Dendritic cell treated with granulocyte-macrophage colony-stimulating factor and Interleukin-4, amounts not matched to agents 40 ng/mL and 50 ng/mL, for 4 days (primary cell): Measurements from ENCODE around the gene KLRB1.
"Not testable (repeated sequence)": the region's sequence is repeated elsewhere in the genome, so short reads cannot be mapped to it uniquely, and the experiment has no call there.

Source experiments
- H3K27ac Mint-ChIP-seq: one replicate; pipeline ENCODE4 v1.8.0; 2022; ENCODE audit warnings: mild to moderate bottlenecking, mixed read lengths
- H3K27me3 Mint-ChIP-seq: one replicate; pipeline ENCODE4 v1.8.0; 2022; ENCODE audit warnings: mild to moderate bottlenecking, mixed read lengths
- H3K36me3 Mint-ChIP-seq: one replicate; pipeline ENCODE4 v1.8.0; 2022; ENCODE audit warnings: low read depth, mixed read lengths
- H3K4me1 Mint-ChIP-seq: one replicate; pipeline ENCODE4 v1.8.0; 2022; ENCODE audit warnings: low read depth, mixed read lengths
- H3K4me3 Mint-ChIP-seq: one replicate; pipeline ENCODE4 v1.8.0; 2022; ENCODE audit warnings: mild to moderate bottlenecking, moderate library complexity, mixed read lengths
- H3K9me3 Mint-ChIP-seq: one replicate; pipeline ENCODE4 v1.8.0; 2022; ENCODE audit warnings: mixed read lengths
- intact Hi-C: fragments of 100-400 bp; cut with micrococcal nuclease; formaldehyde crosslinking; loops from one replicate; pipeline ENCODE4 v1.15.0; 2022

The KLRB1 gene

DNA sequence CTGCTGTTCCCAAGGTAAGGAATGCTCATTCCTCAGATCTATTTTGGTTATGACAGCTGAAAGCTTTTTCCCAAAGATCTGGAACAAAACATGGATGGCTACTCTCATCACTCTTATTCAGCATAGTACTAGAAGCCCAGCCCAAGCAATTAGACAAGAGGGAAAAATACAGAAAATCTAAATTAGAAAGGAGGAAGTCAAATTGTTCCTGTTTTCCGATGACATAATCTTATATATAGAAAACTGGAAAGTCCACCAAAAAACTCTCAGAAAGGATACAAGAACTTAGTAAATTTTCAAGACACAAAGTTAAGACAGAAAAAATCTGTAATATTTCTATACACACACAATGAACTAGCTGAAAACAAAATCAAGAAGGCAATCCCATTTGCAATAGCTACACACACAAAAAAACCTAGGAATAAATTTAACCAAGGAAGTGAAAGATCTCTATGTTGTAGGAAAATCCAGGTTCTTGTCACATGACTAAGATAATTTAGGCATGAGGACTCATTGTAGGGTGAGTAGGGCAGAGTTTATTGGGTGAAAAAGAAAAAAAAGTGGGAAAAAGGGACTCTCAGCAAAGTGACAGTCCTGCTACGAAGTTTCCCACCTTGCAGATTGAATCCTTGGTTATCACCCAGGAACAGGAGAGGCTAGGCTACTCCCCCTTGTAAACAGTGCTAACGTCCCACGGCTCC lies 28.6 kb upstream of the KLRB1 start:
- H3K4me3 Mint-ChIP-seq, result no peak overlapping the region
- peaks cover 19% of the 10 kb centered on the region for H3K9me3 Mint-ChIP-seq
- H3K27me3 Mint-ChIP-seq, result no peaks in the 10 kb centered on the region
- peaks cover 9% of the 10 kb centered on the region for H3K36me3 Mint-ChIP-seq
- intact Hi-C loops, result no loop called here
- H3K4me1 Mint-ChIP-seq, result peaks cover 33% of the 10 kb centered on the region
- H3K27ac Mint-ChIP-seq, result peak overlapping the region; percentile 77

DNA sequence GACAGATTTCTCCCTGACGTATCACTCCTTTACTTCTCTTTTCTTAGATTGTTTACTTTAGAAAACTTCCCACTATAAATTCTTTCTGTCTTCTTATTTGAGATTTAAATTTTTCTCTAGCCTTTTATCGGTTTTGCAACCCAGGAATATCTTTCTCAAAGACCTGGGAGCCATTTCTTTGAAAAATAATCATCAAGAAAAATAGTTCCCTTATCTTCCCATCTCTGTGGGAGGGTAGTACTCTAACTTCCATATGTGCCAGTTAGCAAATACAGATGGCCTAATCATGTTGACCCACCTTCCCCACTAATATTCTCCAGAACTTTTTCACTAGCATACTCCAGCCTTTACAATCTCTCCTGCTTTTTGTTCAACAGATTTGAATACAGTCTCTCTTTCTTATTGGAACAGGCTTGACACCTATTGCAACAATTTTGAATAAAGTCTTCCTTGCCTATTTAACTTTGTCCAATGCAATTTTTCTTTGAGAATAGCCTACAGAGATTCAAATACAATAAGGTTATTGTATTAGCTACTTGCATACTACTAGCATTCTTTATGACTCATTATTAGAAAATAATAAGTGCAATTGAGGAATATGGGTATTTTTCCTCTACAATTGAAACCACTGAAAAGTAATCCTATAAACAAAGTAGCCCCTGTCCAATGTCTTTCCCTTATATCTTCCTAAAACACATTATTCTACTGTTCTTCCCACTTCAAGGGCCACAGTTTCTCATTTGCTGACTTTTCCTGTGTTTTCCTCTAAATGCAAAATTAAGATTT lies 27.4 kb upstream of the KLRB1 start:
- intact Hi-C loops, result loop anchor here (1.0 kb wide), 1 partner anchor 73 kb away; no protein-coding TSS in a partner anchor
- Mint-ChIP-seq H3K27me3 (no peaks in the 10 kb centered on the region), H3K4me1 (peaks cover 33% of the 10 kb centered on the region), H3K9me3 (peaks cover 19% of the 10 kb centered on the region), H3K4me3 (no peak overlapping the region), H3K27ac (peak overlapping the region; percentile 77), H3K36me3 (peaks cover 9% of the 10 kb centered on the region)

GRCh38 chr12:9634177-9634803 lies 26.6 kb upstream of the KLRB1 start:
- no peak overlapping the region for H3K4me3 Mint-ChIP-seq
- no peak overlapping the region for H3K27ac Mint-ChIP-seq
- peaks cover 9% of the 10 kb centered on the region for H3K36me3 Mint-ChIP-seq
- H3K4me1 Mint-ChIP-seq, result peaks cover 33% of the 10 kb centered on the region
- peaks cover 19% of the 10 kb centered on the region for H3K9me3 Mint-ChIP-seq
- no peaks in the 10 kb centered on the region for H3K27me3 Mint-ChIP-seq
- intact Hi-C loops, result loop anchor here (1.0 kb wide), 1 partner anchor 74 kb away; no protein-coding TSS in a partner anchor

DNA sequence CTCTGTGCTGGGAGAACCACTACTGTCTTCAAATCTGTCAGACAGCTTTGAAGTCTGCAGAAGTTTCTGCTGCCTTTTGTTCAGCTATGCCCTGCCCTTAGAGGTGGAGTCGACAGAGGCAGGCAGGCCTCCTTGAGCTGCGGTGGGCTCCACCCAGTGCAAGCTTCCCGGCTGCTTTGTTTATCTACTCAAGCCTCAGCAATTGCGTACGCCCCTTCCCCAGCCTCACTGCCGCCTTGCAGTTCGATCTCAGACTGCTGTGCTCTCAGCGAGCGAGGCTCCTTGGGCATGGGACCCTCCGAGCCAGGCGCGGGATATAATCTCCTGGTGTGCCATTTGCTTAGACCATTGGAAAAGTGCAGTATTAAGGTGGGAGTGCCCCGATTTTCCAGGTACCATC lies 25.1 kb upstream of the KLRB1 start:
- H3K4me1 Mint-ChIP-seq, result peaks cover 33% of the 10 kb centered on the region
- H3K9me3 Mint-ChIP-seq, result peaks cover 19% of the 10 kb centered on the region
- no peak overlapping the region for H3K4me3 Mint-ChIP-seq
- no peaks in the 10 kb centered on the region for H3K27me3 Mint-ChIP-seq
- H3K27ac Mint-ChIP-seq, result no peak overlapping the region
- H3K36me3 Mint-ChIP-seq, result peaks cover 9% of the 10 kb centered on the region
- intact Hi-C loops, result no loop called here

DNA sequence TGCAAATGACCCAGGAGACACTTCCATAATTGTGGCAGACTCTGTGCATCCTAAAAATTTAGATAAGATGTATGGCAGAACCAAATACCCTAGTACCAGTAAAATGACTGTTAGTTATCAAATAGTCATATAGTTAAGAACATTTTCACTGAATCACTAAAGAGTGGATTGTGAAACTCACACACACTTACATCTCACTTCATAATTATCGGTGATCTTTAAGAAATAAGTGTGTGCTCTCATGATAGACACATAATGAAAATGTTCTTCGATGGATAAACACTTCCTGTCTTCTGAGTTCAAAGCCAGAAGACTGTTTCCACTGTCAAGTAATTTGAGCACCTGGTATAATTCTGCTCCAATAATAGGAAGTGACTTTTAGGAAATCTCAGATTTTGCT lies 19.1 kb upstream of the KLRB1 start:
- intact Hi-C loops, result no loop called here
- Mint-ChIP-seq H3K4me1 (peaks cover 7% of the 10 kb centered on the region), H3K27me3 (no peaks in the 10 kb centered on the region), H3K27ac (no peak overlapping the region), H3K4me3 (no peak overlapping the region), H3K36me3 (no peaks in the 10 kb centered on the region), H3K9me3 (peaks cover 14% of the 10 kb centered on the region)

- Mint-ChIP-seq H3K27ac (no peak overlapping the region), H3K4me3 (no peak overlapping the region), H3K9me3 (peaks cover 14% of the 10 kb centered on the region), H3K27me3 (no peaks in the 10 kb centered on the region), H3K36me3 (no peaks in the 10 kb centered on the region), H3K4me1 (peaks cover 7% of the 10 kb centered on the region)
- intact Hi-C loops, result no loop called here
These were observed 18.6 kb upstream of the KLRB1 start for GRCh38 chr12:9626291-9626690.

- no peak overlapping the region for H3K27ac Mint-ChIP-seq
- H3K27me3 Mint-ChIP-seq, result no peaks in the 10 kb centered on the region
- H3K9me3 Mint-ChIP-seq, result peaks cover 14% of the 10 kb centered on the region
- no peaks in the 10 kb centered on the region for H3K36me3 Mint-ChIP-seq
- no peak overlapping the region for H3K4me3 Mint-ChIP-seq
- peaks cover 15% of the 10 kb centered on the region for H3K4me1 Mint-ChIP-seq
- intact Hi-C loops, result no loop called here
These were observed 17.3 kb upstream of the KLRB1 start for GRCh38 chr12:9625019-9625418.

GRCh38 chr12:9619411-9620179 lies 11.9 kb upstream of the KLRB1 start:
- Mint-ChIP-seq H3K4me3 (no peak overlapping the region), H3K36me3 (no peaks in the 10 kb centered on the region), H3K27me3 (no peaks in the 10 kb centered on the region), H3K4me1 (peaks cover 31% of the 10 kb centered on the region), H3K27ac (peak overlapping the region; percentile 25), H3K9me3 (peaks cover 8% of the 10 kb centered on the region)
- intact Hi-C loops, result no loop called here

DNA sequence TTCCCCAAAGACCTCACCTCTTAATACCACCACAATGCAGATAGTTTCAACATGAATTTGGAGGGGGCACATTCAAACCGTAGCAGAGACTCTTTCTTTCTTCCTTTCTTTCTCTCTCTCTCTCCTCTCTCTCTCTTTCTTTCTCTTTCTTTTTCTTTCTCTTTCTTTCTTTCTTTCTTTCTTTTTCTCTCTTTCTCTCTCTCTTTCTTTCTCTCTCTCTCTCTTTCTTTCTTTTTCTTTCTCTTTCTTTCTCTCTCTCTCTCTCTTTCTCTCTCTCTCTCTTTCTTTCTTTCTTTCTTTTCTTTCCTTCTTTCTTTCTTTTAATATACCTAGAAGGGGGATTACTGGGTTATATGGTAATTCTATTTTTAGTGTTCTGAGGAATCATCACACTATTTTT lies 11.2 kb upstream of the KLRB1 start:
- H3K27ac Mint-ChIP-seq, H3K9me3 Mint-ChIP-seq, H3K4me3 Mint-ChIP-seq, H3K27me3 Mint-ChIP-seq, H3K36me3 Mint-ChIP-seq, intact Hi-C loops: not testable (repeated sequence)
- peaks cover 31% of the 10 kb centered on the region for H3K4me1 Mint-ChIP-seq

DNA sequence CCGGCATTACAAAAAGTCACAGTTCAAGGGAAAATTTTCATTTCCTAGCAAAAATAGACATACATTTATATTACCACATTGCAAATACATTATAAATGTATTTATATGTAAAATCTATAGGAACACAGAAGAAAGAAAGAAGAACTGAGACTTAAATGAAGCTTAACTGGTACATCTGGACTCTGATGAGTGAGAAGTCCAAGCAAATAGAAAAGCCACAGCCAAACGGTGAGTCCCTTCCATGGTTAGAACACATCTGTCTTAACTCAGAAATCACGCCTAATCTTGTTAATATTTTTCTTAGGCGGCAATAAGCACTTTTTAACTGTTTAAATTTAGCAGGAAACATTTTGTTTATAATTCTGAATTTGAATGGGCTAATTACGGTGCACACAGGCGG lies 9.4 kb upstream of the KLRB1 start:
- no peak overlapping the region for H3K27ac Mint-ChIP-seq
- no peaks in the 10 kb centered on the region for H3K27me3 Mint-ChIP-seq
- H3K9me3 Mint-ChIP-seq, result no peaks in the 10 kb centered on the region
- no peaks in the 10 kb centered on the region for H3K36me3 Mint-ChIP-seq
- H3K4me1 Mint-ChIP-seq, result peaks cover 31% of the 10 kb centered on the region
- H3K4me3 Mint-ChIP-seq, result no peak overlapping the region
- intact Hi-C loops, result no loop called here

- Mint-ChIP-seq H3K4me1 (peaks cover 29% of the 10 kb centered on the region), H3K9me3 (no peaks in the 10 kb centered on the region), H3K27ac (no peak overlapping the region), H3K36me3 (no peaks in the 10 kb centered on the region), H3K4me3 (no peak overlapping the region), H3K27me3 (no peaks in the 10 kb centered on the region)
- intact Hi-C loops, result no loop called here
These were observed 7.9 kb upstream of the KLRB1 start for GRCh38 chr12:9615420-9616136.

DNA sequence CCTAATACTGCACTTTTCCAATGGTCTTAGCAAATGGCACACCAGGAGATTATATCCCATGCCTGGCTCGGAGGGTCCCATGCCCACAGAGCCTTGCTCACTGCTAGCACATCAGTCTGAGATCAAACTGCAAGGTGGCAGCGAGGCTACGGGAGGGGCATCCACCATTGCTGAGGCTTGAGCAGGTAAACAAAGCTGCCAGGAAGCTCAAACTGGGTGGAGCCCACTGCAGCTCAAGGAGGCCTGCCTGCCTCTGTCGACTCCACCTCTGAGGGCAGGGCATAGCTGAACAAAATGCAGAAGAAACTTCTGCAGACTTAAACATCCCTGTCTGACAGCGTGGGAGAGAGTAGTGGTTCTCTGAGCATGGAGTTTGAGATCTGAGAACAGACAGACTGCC lies 2.9 kb upstream of the KLRB1 start:
- intact Hi-C loops, H3K36me3 Mint-ChIP-seq, H3K27ac Mint-ChIP-seq, H3K27me3 Mint-ChIP-seq, H3K9me3 Mint-ChIP-seq, H3K4me1 Mint-ChIP-seq, H3K4me3 Mint-ChIP-seq: not testable (repeated sequence)

DNA sequence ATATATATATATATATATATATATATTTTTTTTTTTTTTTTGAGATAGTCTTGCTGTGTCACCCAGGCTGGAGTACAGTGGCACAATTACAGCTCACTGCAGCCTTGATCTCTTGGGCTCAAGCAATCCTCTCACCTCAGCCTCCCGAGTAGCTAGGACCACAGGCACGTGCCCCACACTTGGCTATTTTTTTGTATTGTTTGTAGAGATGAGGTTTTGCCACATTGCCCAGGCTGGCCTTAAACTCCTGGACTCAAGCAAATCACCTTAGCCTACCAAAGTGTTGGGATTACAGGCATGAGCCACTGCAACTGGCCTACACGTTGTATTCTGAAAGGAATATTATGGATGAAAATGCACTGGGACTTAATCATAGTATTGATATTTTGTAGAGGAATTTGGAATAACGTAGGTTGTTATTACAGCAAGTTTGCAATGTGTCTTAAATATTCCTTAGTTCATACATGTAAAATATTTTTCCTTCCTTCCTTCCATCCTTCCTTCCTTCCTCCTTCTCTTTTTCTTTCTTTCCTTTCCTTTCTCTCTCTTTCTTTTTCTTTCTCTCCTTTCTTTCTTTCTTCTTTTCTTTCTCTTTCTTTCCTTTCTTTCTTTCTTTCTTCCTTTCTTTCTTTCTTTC lies 862 bp downstream of the KLRB1 start:
- Mint-ChIP-seq H3K9me3 (no peaks in the 10 kb centered on the region), H3K27me3 (no peaks in the 10 kb centered on the region), H3K4me1 (no peaks in the 10 kb centered on the region), H3K4me3 (no peak overlapping the region), H3K27ac (no peak overlapping the region), H3K36me3 (no peaks in the 10 kb centered on the region)
- intact Hi-C loops, result no loop called here
